Neutrophil (primary cell): ENCODE measurements around the gene ABCG4.
"Not testable (repeated sequence)": the region's sequence is repeated elsewhere in the genome, so short reads cannot be mapped to it uniquely, and the experiment has no call there.

Experiments
- H3K27ac ChIP-seq: fragments of 200-600 bp; sonication (generic); 2 replicates; pipeline ENCODE4 v1.5.1; 2016; ENCODE audit warnings: mild to moderate bottlenecking, moderate library complexity
- H3K27me3 ChIP-seq: fragments of 200-600 bp; sonication (generic); 2 replicates; pipeline ENCODE4 v1.6.0; 2016; ENCODE audit warnings: mild to moderate bottlenecking
- H3K36me3 ChIP-seq: fragments of 200-600 bp; sonication (generic); 2 replicates; pipeline ENCODE4 v1.5.1; 2017
- H3K4me1 ChIP-seq, 2 experiments: fragments of 200-600 bp in 1 of 2; sonication (generic) in 1 of 2; 1 replicate in 1 of 2; 2 replicates in 1 of 2; pipeline versions ENCODE4 v1.5.1 to v1.6.1; 2013 to 2016; ENCODE audit warnings: low read depth in 1 of 2, low read length in 1 of 2, mild to moderate bottlenecking in 1 of 2, moderate library complexity in 1 of 2; ENCODE audit not compliant: control insufficient read depth in 1 of 2, insufficient read depth in 1 of 2
- H3K4me3 ChIP-seq, 2 experiments: fragments of 200-600 bp in 1 of 2; sonication (generic) in 1 of 2; 1 replicate in 1 of 2; 2 replicates in 1 of 2; pipeline ENCODE4 v1.5.1; 2013 to 2016; ENCODE audit warnings: low read depth in 1 of 2, low read length in 1 of 2, mild to moderate bottlenecking in 1 of 2, moderate library complexity in 1 of 2
- H3K9me3 ChIP-seq: fragments of 200-600 bp; sonication (generic); 2 replicates; pipeline ENCODE4 v1.5.1; 2016
- CTCF ChIP-seq: fragments of 200-600 bp; sonication (generic); IDR thresholded peaks from 2 replicates; pipeline ENCODE4 v1.5.1; 2016; ENCODE audit warnings: antibody characterized with exemption

Gene ABCG4

DNA sequence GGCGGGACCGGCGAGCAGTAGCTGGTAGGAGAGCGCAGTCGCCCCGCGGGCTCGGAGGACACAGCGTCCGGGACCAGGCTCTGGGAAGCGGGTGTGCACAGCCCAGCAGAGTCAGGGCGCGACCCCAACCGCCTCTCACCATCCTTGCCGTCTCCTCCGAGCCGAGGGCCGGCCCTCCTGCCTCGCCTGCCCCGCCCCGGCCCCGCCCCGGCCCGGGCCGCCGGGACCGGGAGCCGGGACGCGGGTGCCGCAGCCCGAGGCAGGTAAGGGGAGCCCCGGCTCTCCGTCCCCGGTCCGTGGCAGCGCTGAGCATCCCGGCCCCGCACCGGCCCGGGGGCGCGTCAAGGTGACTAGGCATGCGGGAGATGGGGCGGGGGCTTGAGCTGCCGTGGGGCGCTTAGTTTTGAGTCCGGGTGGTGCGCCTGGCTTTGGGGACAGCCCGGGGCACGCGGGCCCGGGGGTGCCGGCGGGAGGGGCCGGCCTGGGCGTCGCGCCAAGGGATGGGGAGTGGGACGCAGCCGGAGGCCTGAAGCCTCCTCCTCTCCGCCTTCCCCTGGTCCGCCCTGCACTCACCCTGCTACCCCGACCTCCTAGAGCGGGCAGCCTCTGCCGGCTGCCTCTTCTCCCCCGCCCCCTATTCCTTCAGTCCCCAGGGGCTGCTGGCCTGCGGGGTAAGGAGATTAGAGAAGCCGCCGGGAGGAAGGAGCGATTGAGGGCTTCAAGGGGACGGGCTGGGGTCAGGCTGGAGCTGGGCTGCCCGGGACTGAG, at the start of gene ABCG4:
Gene ABCG4, plus strand, starts transcription at position 35 of the 768 bp plus-strand sequence. CDS start 914 bp downstream, outside the sequence.
- H3K27ac ChIP-seq: no peak within 1 kb of the TSS
- TF ChIP-seq CTCF: no peak
- peaks cover 10 to 21% of the 10 kb centered on the region in 2 experiments for H3K4me1 ChIP-seq
- peaks cover 92% of the 10 kb centered on the region for H3K27me3 ChIP-seq
- H3K36me3 ChIP-seq: no peaks in the 10 kb centered on the region
- no peaks in the 10 kb centered on the region for H3K9me3 ChIP-seq
- H3K4me3 ChIP-seq: peak within 1 kb of the TSS; percentile 52 to 62

GRCh38 chr11:119099711-119100110, 49.1 kb upstream of the ABCG4 start:
- H3K36me3 ChIP-seq: no peaks in the 10 kb centered on the region
- TF ChIP-seq CTCF: no peak
- H3K27me3 ChIP-seq: no peaks in the 10 kb centered on the region
- no peak overlapping the region for H3K27ac ChIP-seq
- no peaks in the 10 kb centered on the region for H3K9me3 ChIP-seq
- H3K4me1 ChIP-seq: peaks cover 37 to 42% of the 10 kb centered on the region in 2 experiments
- H3K4me3 ChIP-seq: no peak overlapping the region

- Histone ChIP-seq H3K27ac (peak overlapping the region; percentile 81), H3K27me3 (no peaks in the 10 kb centered on the region), H3K9me3 (no peaks in the 10 kb centered on the region), H3K4me3 (peak overlapping the region; percentile 77 to 79), H3K4me1 (peaks cover 36 to 38% of the 10 kb centered on the region in 2 experiments), H3K36me3 (no peaks in the 10 kb centered on the region)
- no peak for TF ChIP-seq CTCF
Observed at GRCh38 chr11:119100246-119100970, 48.4 kb upstream of the ABCG4 start.

DNA sequence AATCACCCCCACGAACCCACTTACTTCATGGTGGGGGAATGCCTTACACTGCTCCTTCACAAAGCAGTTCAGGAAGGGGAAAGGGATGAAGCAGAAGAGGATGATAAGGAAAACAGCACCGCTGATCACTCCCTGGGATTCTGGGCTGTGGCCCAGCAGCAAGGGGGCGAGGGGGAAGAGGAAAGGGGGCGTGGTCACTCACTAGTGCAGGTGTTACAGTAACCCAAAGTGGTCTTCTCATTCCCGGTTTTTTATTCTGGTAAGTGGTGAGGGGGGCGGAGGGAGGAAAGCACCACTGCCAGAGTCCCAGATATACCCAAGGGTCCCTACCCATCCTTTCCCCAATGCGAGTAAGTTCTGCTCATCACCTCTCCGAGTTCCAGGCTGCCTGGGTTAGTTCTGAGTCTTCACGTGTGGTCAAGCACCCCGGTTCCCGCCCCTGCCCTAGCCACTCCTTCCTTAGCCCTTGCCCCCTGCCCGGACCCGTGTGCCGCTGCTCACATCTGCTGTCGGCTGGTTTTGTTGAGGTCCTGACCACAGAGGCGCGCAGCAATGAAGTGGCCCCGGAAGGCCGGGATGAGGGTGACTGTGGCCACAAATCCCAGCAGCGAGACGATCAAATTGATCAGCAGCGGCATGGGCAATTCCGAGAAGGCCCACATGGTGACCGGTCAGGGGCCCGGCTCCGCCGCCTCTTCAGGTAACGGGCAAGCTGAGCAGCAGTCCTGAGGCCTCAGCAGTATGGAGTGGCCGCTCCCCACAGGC, 47.7 kb upstream of the ABCG4 start:
- peaks cover 36 to 39% of the 10 kb centered on the region in 2 experiments for H3K4me1 ChIP-seq
- peak overlapping the region; percentile 81 for H3K27ac ChIP-seq
- no peaks in the 10 kb centered on the region for H3K36me3 ChIP-seq
- peak overlapping the region; percentile 77 to 79 for H3K4me3 ChIP-seq
- no peaks in the 10 kb centered on the region for H3K27me3 ChIP-seq
- peak; percentile 43 for TF ChIP-seq CTCF
- H3K9me3 ChIP-seq: no peaks in the 10 kb centered on the region

DNA sequence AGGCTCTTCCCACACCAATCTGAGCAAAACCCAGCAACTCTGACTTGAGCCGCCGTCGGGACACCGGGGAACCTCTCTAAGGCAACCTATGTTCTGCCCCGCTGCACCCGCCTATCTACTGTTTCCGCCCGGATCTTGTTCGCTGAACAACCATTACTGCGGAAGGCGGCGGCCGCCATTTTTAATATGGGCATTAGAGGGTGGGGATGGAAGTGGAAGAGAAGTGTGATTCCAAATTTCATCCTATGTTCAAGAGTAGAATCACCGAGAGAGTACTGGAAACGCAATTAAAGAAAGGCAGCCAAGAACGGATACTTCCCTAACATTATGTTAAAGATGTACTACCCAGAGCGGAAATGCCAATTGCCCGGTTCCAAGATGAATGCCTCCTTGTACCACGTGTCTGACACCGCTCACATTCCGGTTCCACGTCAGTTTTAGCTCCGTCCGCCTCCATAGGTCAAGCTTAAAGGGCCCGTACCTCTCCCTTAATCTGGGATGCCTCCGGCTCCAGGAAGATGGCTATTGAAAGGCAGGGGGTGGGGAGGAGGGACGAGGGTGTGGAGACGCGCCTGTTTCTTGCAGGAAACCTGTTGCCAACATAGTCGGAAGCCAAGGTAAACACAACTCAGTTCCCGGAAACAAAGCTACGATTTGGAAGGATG, 47.0 kb upstream of the ABCG4 start, which contains the start of gene DPAGT1:
Gene DPAGT1, minus strand, starts transcription at position 95 of the 665 bp plus-strand sequence. CDS start 198 bp downstream, outside the sequence.
- no peaks in the 10 kb centered on the region for H3K9me3 ChIP-seq

DNA sequence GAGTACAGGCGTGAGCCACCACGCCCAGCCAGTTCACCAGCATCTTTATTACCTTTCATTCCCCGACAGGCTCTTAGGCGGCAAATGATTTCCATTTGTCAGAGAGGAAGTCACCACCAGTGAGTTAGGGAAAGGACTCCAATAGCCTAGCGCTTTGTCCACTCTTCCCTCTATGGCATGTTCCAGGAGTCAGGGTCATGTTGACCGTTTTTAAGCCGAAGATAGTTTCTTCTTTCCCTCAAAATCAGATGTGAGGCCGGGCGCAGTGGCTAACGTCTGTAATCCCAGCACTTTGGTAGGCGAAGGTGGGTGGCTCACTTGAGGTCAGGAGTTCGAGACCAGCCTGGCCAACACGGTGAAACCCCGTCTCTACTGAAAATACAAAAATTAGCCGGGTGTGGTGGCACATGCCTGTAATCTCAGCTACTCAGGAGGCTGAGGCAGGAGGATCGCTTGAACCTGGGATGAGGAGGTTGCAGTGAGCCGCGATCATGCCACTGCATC, 45.6 kb upstream of the ABCG4 start:
- Histone ChIP-seq H3K27ac (peak overlapping the region; percentile 9), H3K4me1 (peaks cover 51 to 53% of the 10 kb centered on the region in 2 experiments)
- H3K36me3 ChIP-seq, H3K9me3 ChIP-seq, H3K4me3 ChIP-seq, H3K27me3 ChIP-seq: not testable (repeated sequence)

More for the DNA sequence above, 47.0 kb upstream of the ABCG4 start, which contains the start of gene DPAGT1:
- peak within 1 kb of the TSS; percentile 77 to 79 for H3K4me3 ChIP-seq
- H3K27me3 ChIP-seq: no peaks in the 10 kb centered on the region
- TF ChIP-seq CTCF: peak; percentile 22
- no peaks in the 10 kb centered on the region for H3K36me3 ChIP-seq
- peak within 1 kb of the TSS; percentile 81 for H3K27ac ChIP-seq
- peaks cover 43 to 45% of the 10 kb centered on the region in 2 experiments for H3K4me1 ChIP-seq
